Measurements from ENCODE around the gene FCHSD2. TPM values are rescaled to one million over a fixed set of nuclear protein-coding genes. Genes with fewer than 3 reads are reported as not detected.

Gene FCHSD2
- total RNA-seq, 4 donors from 2014 or later: 17.0 to 40.0 (median 27.0) TPM

GRCh38 chr11:73091521-73092305, 50.4 kb downstream of the FCHSD2 start:
- ATAC-seq: no peak

DNA sequence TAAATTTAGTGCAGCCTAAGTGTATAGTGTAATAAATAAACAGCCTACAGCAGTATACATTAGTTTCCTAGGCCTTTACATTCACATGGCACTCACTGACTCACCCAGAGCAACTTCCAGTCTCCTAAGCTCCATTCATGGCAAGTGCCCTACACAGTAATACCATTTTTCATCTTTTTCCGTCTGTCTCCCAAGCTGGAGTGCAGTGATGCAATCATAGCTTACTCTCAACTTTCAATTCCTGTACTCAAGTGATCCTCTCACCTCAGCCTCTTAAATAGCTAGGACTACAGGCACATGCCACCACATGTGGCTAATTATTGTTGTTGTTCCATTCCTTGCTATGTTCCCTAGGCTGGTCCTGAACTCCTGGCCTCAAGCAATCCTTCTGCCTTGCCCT, 54.4 kb downstream of the FCHSD2 start:
- Histone ChIP-seq H3K9me3 (no peaks in the 10 kb centered on the region), H3K4me3 (no peak overlapping the region), H3K27me3 (no peaks in the 10 kb centered on the region), H3K36me3 (peaks cover 0 to 6% of the 10 kb centered on the region in 2 donors), H3K4me1 (peaks cover 0 to 10% (median 0%) of the 10 kb centered on the region in 3 donors), H3K27ac (no peak overlapping the region)
- TF ChIP-seq POLR2AphosphoS5 (IDR thresholded peaks at IDR 0.05): no peak
- TF ChIP-seq CTCF (IDR thresholded peaks at IDR 0.05): no peak
- no peak for TF ChIP-seq POLR2A (IDR thresholded peaks at IDR 0.05)
- TF ChIP-seq EP300 (IDR thresholded peaks at IDR 0.05): no peak
- no peak for ATAC-seq
- WGBS, 2 donors (ENCODE audit: low coverage in 1 of 2): 50 to 56% methylated on average over 1 of the region's 1 CpG

More at GRCh38 chr11:73091521-73092305, 50.4 kb downstream of the FCHSD2 start:
- no peaks in the 10 kb centered on the region for H3K36me3 ChIP-seq
- H3K27ac ChIP-seq: no peak overlapping the region
- no peaks in the 10 kb centered on the region for H3K9me3 ChIP-seq
- peaks cover 0 to 27% (median 5%) of the 10 kb centered on the region in 3 donors for H3K4me1 ChIP-seq
- H3K27me3 ChIP-seq: no peaks in the 10 kb centered on the region
- WGBS, 2 donors (ENCODE audit: low coverage in 1 of 2): 94 to 95% methylated on average over 6 to 8 of the region's 9 CpGs
- no peak overlapping the region for H3K4me3 ChIP-seq
- TF ChIP-seq POLR2AphosphoS5 (IDR thresholded peaks at IDR 0.05) (no peak), CTCF (IDR thresholded peaks at IDR 0.05) (no peak)

- Histone ChIP-seq H3K27ac (no peak overlapping the region), H3K36me3 (peaks cover 0 to 15% of the 10 kb centered on the region in 2 donors), H3K4me3 (no peak overlapping the region), H3K27me3 (no peaks in the 10 kb centered on the region), H3K9me3 (no peaks in the 10 kb centered on the region), H3K4me1 (peaks cover 0 to 10% (median 0%) of the 10 kb centered on the region in 3 donors)
- 81 to 83% methylated on average over 4 of the region's 4 CpGs for WGBS, 2 donors (ENCODE audit: low coverage in 1 of 2)
- no peak for TF ChIP-seq EP300 (IDR thresholded peaks at IDR 0.05)
- no peak for TF ChIP-seq POLR2A (IDR thresholded peaks at IDR 0.05)
- TF ChIP-seq CTCF (IDR thresholded peaks at IDR 0.05): no peak
- TF ChIP-seq POLR2AphosphoS5 (IDR thresholded peaks at IDR 0.05): no peak
- no peak for ATAC-seq
These were observed 56.8 kb downstream of the FCHSD2 start for GRCh38 chr11:73085189-73085875.

- Histone ChIP-seq H3K27me3 (no peaks in the 10 kb centered on the region), H3K27ac (no peak overlapping the region), H3K36me3 (peaks cover 0 to 27% of the 10 kb centered on the region in 2 donors), H3K4me1 (peaks cover 0 to 4% (median 2%) of the 10 kb centered on the region in 3 donors), H3K4me3 (no peak overlapping the region), H3K9me3 (no peaks in the 10 kb centered on the region)
- TF ChIP-seq POLR2A (IDR thresholded peaks at IDR 0.05) (no peak), EP300 (IDR thresholded peaks at IDR 0.05) (no peak), CTCF (IDR thresholded peaks at IDR 0.05) (no peak), POLR2AphosphoS5 (IDR thresholded peaks at IDR 0.05) (no peak)
- ATAC-seq: no peak
- WGBS, 2 donors (ENCODE audit: low coverage in 1 of 2): 97 to 98% methylated on average over 9 of the region's 9 CpGs
These were observed 63.5 kb downstream of the FCHSD2 start for GRCh38 chr11:73078631-73079030.

All from gastroesophageal sphincter (tissue), 4 donors.